ENCODE data around the gene PPP1CB.

Gene PPP1CB

GRCh38 chr2:28802975-28803429 is 51.4 kb downstream of the PPP1CB start:
- FAIRE-seq (no peak), DNase-seq (ENCODE audit: insufficient read length, low spot score) (no peak)
- no peak for TF ChIP-seq CTCF (IDR thresholded peaks at IDR 0.05; ENCODE audit: insufficient read depth, missing control alignments)

GRCh38 chr2:28809927-28810326 is 58.3 kb downstream of the PPP1CB start:
- no peak for TF ChIP-seq CTCF (IDR thresholded peaks at IDR 0.05; ENCODE audit: insufficient read depth, missing control alignments)
- FAIRE-seq = no peak
- DNase-seq (ENCODE audit: insufficient read length, low spot score) = no peak

- TF ChIP-seq CTCF (IDR thresholded peaks at IDR 0.05; ENCODE audit: insufficient read depth, missing control alignments) = no peak
- DNase-seq (ENCODE audit: insufficient read length, low spot score) (no peak), FAIRE-seq (no peak)
Observed at GRCh38 chr2:28810384-28811285, 59.0 kb downstream of the PPP1CB start, which contains the start of gene SPDYA. TSS of gene SPDYA (plus strand) at chr2:28810834. CDS start at chr2:28816015, 5,181 bp downstream.

- no peak for TF ChIP-seq CTCF (IDR thresholded peaks at IDR 0.05; ENCODE audit: insufficient read depth, missing control alignments)
- no peak for DNase-seq (ENCODE audit: insufficient read length, low spot score)
- FAIRE-seq = no peak
Observed at GRCh38 chr2:28818053-28818452, 66.4 kb downstream of the PPP1CB start.

- peak; percentile 79 for FAIRE-seq
- no peak for DNase-seq (ENCODE audit: insufficient read length, low spot score)
- TF ChIP-seq CTCF (IDR thresholded peaks at IDR 0.05; ENCODE audit: insufficient read depth, missing control alignments) = peak; percentile 71
Observed at GRCh38 chr2:28821295-28821958, 69.8 kb downstream of the PPP1CB start.

GRCh38 chr2:28822036-28822435 is 70.4 kb downstream of the PPP1CB start:
- DNase-seq (ENCODE audit: insufficient read length, low spot score) = no peak
- FAIRE-seq = no peak
- TF ChIP-seq CTCF (IDR thresholded peaks at IDR 0.05; ENCODE audit: insufficient read depth, missing control alignments) = no peak

Data from D721Med (cell line).